DND-41 (cell line): ENCODE measurements around the gene PPFIA1.

Experiments used
- CTCF ChIP-seq: IDR thresholded peaks from 2 replicates; pipeline ENCODE4 v1.5.1; 2012; ENCODE audit warnings: borderline replicate concordance, low read length, moderate library complexity, mild to moderate bottlenecking; ENCODE audit not compliant: poor library complexity, severe bottlenecking; ENCODE audit errors: extremely low read depth
- EZH2 ChIP-seq: IDR thresholded peaks from 3 replicates; pipeline ENCODE4 v1.6.1; 2012; ENCODE audit warnings: borderline replicate concordance, low read depth, mild to moderate bottlenecking, moderate library complexity, low read length, inconsistent platforms; ENCODE audit not compliant: severe bottlenecking

- TF ChIP-seq CTCF (no peak), EZH2 (no peak)
Observed at GRCh38 chr11:70333261-70333660, 62.8 kb downstream of the PPFIA1 start.
